Testis (tissue), 2 donors: ENCODE data around the gene CMPK1.

Experiments used
- POLR2A ChIP-seq: fragments of 450-650 bp; IDR thresholded peaks from one replicate; pipeline ENCODE4 v1.6.1; 2017; ENCODE audit warnings: antibody characterized with exemption, mild to moderate bottlenecking, moderate library complexity
- TF ChIP-seq, protein P1 (sequence below), 3 experiments: fragments of 450-650 bp in 2 of 3; fragments of 200-600 bp in 1 of 3; sonication (generic) in 1 of 3; IDR thresholded peaks; one replicate each; pipeline ENCODE4 v1.5.1; 2016 to 2019; ENCODE audit warnings: antibody characterized with exemption in 3 of 3, mild to moderate bottlenecking in 2 of 3, moderate library complexity in 1 of 3

DNA sequence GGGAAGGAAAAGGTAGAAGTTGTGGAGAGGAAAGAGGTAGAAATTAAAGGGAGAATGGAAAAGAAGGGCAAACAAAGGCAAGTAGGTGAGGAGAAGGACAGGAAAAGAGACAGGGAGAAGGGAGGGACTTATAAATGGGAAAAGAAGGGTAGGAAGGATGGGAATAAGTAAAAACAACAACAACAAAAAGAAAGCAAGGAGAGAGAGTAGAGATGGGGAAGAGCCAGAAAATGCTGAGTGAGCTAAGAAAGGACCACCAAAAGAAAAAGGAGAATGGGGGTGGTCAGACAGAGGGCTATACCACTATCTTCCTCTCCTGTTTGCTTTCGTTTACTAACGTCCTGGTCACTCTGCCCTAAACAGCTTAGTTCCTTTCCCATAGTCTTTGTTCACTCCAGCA, 1.7 kb upstream of the CMPK1 start:
- TF ChIP-seq, protein P1, sequence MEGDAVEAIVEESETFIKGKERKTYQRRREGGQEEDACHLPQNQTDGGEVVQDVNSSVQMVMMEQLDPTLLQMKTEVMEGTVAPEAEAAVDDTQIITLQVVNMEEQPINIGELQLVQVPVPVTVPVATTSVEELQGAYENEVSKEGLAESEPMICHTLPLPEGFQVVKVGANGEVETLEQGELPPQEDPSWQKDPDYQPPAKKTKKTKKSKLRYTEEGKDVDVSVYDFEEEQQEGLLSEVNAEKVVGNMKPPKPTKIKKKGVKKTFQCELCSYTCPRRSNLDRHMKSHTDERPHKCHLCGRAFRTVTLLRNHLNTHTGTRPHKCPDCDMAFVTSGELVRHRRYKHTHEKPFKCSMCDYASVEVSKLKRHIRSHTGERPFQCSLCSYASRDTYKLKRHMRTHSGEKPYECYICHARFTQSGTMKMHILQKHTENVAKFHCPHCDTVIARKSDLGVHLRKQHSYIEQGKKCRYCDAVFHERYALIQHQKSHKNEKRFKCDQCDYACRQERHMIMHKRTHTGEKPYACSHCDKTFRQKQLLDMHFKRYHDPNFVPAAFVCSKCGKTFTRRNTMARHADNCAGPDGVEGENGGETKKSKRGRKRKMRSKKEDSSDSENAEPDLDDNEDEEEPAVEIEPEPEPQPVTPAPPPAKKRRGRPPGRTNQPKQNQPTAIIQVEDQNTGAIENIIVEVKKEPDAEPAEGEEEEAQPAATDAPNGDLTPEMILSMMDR (IDR thresholded peaks at IDR 0.05), result no peak
- TF ChIP-seq POLR2A, result no peak
